ENCODE measurements around the gene POU2F3. TPM values are rescaled to one million over a fixed set of nuclear protein-coding genes. Genes with fewer than 3 reads are reported as not detected.
A peak's percentile ranks its signal among the peaks of the same experiment; 100 is the strongest.
"Not testable (repeated sequence)": the region's sequence is repeated elsewhere in the genome, so short reads cannot be mapped to it uniquely, and the experiment has no call there.

POU2F3 gene
- total RNA-seq, 1 donor from 2014 or later: under 0.01 TPM

DNA sequence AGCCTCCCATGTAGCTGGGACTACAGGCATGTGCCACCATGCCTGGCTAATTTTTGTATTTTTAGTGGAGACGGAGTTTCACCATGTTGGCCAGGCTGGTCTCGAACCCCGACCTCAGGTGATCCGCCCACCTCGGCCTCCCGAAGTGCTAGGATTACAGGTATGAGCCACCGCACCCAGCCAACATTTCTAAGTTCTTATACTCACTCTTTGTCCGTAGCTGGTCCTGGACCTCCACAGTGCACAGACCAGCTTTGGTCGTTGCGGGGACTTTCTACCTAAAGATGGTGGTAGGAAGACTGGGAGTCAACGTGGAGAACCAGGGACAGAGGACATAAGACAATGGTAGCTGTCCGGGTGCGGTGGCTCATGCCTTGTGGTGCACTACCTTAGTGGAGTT is 13.4 kb downstream of the POU2F3 start:
- not testable (repeated sequence) for DNase-seq

DNA sequence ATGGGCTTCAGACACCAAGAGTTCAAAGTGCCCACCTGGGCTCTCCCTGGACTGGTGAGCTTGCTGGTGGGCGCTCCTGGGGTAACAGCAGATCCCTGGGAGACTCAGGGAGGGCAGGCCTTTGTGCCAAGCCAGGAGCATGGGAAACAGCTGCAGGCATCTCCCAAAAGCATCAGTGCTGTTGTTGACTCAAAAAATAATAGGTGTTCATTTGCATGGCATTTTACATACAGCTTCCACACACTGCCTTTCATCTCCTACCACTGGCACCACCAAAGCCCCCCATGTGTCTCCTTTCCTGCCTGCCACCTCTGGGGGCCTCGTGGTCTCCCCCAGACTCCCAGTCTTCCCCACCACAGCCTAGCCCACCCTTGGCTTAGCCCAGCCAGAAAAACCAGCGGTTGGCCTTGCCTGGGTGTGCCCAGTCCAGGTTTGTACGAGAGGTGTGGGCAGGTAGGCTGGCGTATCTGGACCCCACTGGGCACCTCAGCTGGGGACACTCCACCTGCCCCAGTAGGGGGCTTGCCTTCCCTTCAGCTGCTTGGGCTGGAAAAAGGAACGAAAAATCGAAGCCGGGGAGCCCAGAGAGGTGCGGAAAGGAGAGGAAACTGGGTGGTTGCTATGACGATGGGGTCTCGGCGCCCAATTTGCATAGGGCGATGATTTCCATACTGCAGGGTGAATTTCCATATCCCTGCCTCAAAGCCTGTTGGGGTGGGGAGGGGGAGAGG is 15.0 kb downstream of the POU2F3 start:
- DNase-seq: no peak

DNA sequence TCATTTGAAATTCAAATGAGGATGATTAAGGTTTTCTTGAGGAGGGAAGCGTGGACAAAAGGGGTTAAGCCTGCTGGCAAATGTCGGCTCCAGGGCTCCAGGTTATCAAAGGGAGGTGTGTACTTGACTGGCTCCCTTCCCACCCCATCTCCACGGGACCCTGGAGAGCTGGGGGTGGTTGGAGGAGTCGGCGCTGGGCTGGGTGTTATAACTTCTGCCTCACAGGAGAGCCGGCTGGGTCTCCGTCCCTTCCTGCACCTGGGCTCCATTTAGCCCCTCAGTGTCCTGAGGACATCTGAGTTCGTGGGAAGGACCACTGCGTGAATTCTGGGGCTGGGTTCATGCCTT is 15.6 kb downstream of the POU2F3 start:
- DNase-seq: no peak

DNA sequence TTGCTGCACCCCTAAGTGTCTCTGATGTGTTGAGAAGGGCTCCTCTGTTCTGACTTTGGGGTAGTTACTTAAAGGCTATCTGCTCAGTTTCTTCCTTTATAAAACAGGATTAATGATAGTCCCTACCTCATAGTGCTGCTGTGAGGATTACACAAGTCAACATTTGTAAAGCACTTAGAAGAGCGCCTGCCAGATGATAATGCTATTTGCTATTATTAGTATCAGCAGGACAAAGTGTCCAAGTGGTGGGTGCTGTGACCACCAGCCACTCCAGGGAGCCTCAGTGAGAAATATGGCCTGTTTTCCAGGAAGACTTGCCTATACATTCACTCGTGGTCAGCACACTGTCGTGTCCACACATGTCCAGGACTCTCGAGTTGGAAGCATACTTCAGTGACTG is 16.2 kb downstream of the POU2F3 start:
- no peak for DNase-seq

DNA sequence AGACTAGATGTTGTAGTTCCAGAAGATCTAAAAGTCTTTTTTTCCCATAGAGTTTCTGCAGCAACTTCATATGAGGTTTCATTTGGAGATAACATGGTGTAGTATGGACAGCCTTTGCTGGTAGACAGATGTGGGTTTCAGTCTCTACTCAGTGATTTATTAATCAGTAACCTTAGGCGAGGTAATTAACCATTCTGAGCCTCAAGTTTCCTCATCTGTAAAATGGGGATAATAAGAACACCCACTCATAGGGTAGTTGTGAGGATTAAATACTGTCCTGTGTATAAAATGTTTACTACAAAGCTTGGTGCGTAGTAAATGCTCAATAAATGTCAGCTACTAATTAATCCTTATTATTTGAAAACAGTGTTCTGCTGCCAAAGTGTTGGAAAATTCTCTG is 16.8 kb downstream of the POU2F3 start:
- no peak for DNase-seq

DNA sequence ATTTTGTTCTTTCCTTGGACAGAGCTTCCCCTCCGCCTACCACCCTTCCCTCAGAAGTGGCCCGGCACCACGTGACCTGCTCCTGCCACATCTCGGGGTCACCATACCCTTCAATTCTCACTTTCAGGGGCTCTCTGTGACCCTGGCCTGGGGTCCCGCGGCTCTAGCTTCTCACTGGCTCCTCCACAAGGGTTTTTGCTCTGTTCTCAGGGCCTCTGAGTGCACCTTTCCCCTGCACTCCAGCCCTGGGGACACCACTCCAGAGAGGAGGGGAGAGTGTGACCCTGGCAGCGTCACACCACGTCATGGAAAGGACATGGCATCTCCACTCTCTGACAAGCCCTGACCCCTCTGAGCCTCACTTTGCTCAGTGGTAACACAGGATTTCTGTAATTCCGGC is 17.4 kb downstream of the POU2F3 start:
- no peak for DNase-seq

DNA sequence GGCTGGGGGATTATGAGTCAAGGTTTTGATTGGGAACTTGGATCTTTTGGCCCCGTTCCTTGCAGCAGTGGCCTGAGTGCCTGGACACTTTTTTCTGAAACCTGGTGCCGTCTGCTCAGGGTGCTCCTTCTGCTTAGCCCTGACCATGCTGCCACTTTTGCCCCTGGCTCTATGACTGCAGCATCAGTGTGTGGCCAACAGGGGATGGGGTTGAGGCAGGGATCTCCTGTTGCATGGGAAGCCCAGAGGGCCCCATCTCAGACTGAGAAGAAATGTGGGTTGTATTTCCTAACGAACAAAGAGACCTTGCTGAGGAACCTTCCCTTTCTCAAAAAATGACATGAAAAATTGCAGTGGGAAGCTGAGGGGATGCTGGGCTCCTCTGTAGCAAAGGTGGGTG is 18.7 kb downstream of the POU2F3 start:
- no peak for DNase-seq

DNA sequence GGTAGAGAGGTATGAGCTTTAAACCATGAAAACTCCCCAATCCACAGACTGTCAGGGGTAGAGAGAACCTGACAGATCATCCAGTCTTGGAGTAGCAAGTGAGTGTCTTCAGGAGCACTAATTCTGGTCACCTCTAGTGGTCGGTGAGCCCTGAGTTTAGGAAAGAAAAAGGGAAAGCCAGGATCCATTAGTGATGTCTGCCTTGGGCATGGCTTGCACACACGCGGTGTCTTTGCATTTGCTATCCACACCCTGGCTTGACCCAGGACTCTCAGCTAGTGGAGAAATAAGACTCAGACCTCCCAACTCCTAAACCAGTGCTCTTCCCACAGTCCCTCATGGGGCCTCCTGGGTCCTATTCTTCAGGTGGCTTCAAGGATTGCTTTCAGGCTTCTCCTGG is 19.3 kb downstream of the POU2F3 start:
- DNase-seq: no peak

DNA sequence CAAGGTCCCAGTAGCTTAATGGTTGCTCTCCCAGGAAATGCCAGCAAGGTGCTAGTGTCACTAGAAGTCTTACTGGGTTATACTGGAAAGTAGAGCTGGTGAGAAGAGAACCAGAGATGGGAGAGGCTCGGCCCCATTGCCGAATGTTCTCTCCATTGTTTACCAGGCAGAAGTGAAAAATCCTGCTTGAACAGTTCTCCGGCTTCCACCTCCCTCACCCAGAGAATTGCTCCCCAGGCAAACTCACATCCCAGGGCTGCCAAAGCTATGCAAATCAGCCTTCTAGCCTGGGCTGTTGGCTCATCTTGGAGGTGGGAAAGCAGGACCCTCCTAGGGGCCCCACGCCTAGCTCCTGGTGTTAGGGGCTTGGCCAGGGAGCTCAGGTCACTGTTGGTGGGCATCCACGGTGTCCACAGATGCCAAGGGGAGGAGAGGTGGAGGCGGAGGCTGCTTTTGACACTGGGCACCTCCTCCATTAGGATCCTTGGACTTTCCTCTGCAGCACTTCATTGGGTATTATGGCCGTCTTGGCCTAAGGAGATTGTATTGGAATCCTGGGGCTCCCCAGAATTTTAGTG is 20.1 kb downstream of the POU2F3 start:
- DNase-seq: no peak

DNA sequence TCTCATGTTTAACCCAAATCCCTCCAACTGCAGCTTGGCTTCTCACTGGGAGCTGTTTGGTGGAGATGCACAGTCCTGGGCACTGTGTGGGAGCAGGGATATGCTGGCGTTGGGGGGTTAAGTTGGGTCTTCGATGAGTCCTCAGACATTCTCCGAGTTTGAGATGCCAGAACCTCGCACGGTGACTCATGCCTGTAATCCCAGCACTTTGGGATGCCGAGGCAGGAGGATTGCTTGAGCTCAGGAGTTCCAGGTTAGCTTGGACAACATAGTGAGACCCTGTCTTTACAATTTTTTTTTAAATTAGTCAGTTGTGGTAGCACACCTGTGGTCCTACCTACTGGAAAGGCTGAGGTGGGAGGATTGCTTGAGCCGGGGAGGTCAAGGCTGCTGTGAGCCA is 20.7 kb downstream of the POU2F3 start:
- DNase-seq: no peak

DNA sequence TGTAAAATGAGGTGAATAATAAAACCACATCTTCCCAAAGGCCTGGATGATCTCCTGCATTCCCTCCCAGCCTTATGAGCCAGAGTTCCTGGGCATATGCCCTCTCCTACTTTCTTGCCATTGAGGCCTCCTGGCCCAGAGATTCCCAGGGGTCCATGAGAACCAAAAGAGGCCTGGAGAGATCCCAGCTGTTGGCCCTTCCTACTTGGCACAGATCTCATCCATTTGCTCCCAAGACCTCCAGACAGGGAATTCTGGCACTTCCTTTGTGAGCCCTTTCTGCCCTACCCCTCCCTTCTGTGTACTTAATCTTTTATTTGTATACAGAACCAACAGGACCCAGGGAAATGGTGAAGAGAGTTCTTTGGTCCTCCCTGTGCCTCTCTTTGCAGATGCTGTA is 21.4 kb downstream of the POU2F3 start:
- no peak for DNase-seq

DNA sequence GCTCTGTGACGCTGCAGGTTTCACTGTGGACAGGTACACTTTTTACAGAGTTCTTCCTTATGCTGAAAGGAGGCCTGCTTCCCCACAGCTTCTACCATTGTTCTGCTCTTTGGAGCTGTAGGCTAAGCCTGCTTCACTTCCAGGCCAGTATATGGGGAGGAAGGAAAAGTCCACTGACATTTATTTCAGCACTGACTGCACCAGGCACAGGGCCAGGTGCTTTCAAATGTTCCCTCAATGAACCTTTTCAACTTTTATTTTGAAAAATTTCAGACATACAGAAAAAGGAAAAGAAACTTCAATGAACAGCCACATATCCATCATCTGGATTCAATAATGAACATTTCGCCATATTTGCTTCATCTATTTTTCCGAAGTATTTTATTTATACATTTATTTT is 22.0 kb downstream of the POU2F3 start:
- DNase-seq: no peak

DNA sequence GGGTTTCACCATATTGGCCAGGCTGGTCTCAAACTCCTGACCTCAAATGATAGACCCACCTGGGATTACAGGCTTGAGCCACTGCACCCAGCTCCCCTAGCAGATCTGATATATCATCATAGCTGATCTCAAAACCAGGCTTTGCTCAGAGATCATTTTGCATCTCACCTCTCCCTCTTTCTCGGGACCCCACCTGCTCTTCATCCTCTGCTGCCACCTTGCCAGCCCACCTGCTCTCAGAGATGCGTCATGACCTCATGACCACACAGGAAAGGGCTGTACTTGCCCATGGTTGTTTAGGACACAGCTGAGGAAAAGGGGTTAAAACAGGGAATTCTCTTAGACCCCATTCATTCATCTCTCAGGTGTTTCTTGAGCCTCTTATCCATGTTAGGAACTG is 27.4 kb downstream of the POU2F3 start:
- no peak for DNase-seq

DNA sequence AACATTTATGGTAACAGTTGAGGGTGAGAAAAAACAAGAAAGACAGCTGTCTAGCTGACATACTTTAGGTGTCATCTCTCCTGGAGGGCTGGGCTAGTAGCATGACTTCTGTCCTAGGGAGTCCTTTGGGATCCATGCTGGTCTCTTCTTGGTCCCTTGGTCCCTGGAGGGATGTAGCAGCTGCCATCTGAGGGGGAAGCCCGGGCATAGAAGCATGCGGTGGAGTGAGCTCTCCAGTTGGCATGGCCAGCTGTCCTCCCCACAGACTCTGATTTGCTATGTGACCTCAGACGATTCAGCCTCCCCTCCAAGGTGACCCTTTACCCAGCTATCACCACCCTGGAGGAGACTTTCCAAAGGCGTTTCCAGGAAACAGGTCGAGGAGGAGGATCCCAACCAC is 28.7 kb downstream of the POU2F3 start:
- DNase-seq: no peak

DNA sequence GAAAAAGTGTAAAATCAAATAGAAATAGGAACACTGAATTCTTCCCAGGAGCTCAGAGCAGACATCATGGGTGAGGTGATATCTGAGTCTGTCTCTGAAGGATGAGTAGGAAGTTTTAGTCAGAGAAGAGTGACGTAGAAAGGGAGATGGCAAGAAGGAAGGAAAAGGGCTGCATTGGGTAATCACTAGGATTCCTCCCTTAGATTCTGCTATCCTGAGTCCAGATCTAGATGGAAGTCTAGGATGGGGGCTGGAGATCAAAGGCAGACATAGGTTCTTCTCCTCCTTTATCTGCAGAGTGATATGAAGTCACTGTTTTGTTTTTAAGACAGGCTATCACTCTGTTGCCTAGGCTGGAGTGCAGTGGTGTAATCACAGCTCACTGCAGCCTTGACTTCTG is 30.4 kb downstream of the POU2F3 start:
- no peak for DNase-seq

DNA sequence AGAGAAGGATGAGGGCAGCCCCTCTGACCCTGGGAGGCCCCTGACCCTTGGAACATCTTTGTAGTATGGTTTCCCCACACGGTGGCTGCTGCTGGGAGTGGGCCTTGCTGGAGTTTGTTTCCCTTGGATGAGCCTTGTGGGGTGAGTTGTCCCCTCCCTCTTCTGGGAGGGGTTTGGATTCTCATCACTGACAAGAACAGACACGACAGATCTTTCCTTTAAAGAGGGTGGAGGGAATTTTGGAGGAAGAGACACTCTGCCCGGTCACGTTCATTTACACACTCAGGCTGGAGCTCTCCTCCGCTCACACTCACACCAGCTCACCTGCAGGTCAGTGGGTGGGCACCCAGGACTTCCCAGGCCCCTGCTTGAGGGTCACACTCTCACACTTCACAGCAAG is 31.7 kb downstream of the POU2F3 start:
- DNase-seq: no peak

DNA sequence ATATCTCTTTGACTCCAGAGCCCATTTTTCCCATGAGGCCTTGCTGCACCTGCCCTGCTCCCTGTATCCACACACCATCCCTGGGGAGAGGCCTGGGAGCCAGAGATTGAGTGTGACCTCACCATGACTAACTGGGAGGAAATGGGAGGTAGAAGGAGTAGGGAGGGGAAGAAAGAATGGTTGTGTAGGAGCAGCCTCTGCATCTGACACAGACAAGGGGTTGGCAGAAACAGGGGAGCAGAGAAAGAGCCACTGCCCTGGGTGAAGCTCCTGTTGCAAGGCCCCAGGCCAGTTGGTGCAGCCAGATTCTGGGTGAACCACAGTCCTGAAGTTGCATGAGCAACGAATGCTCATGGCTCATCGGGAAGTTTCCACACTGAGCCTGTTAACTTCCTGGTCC is 32.4 kb downstream of the POU2F3 start:
- DNase-seq: peak; percentile 27

DNA sequence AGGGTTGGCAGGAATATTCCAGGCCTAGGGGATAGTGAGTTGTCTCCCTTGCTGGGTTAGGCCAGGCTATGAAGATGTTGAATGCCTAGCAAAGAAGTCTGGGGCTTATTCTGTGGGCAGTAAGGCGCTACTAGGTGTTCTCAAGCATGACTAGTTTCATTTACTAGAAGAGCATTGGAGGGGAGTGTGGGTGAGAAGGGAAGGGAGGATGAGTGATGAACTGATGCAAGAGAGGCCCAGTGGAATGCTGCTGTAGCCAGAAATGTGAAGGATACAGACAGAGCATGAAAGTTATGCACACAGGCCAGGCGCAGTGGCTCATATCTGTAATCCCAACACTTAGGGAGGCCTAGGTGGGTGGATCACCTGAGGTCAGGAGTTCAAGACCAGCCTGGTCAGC is 33.5 kb downstream of the POU2F3 start:
- DNase-seq: no peak

DNA sequence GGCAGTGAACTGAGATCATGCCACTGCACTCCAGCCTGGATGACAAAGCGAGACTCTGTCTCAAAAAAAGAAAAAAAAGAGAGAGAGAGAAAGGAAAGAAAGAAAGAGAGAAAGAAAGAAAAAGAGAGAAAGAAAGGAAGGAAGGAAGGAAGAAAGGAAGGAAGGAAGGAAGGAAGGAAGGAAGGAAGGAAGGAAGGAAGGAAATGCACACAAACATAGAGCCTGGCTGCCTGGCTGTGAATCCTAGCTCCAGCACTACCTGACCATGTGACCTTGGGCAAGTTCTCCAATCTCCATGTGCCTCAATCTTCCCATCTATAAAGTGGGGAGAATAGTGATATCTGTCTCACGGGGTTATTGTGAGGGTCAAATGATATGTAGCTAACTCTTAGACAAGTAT is 34.0 kb downstream of the POU2F3 start:
- not testable (repeated sequence) for DNase-seq

DNA sequence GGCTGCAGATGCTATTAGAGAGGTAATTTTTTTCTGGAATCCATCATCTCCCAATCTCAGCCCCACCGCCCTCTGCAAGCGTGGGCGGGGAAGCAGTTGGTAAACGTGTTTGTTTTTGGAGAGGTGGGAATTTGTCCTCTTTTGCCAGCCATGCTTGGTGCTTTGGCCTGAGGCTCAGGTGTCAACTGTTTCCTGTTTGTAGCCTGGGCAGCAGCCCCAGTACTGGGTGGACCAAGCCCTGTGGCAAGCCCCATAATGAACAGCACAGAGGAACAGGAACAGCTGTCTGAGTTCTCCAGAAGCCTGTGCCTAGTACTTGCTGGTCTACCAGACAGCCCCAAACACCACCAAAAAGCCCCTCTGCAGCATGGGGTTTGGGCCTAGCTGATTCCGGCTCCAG is 39.6 kb downstream of the POU2F3 start:
- no peak for DNase-seq

DNA sequence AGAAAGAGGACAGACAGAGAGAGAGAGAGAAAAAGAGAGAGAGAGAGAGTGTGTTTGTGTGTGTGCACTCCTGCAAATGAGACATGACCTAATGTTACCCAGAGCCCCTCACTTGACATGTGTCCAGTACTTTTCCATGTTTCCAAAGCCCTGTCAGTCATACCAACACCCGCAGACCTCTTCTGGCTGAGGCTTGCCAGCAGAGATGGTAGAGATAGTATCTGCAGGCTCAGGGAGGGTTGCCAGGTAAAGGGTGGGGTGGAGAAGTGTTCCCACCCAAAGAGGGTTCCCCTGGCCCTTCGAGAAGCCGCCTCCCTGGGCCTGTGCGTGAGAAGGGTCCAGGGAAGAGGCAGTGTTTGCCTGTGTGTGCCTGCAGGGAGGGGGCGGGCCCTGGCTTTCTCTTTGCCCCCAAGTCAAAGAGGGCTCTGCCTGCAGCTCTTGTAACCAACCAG is 40.7 kb downstream of the POU2F3 start:
- DNase-seq: no peak

DNA sequence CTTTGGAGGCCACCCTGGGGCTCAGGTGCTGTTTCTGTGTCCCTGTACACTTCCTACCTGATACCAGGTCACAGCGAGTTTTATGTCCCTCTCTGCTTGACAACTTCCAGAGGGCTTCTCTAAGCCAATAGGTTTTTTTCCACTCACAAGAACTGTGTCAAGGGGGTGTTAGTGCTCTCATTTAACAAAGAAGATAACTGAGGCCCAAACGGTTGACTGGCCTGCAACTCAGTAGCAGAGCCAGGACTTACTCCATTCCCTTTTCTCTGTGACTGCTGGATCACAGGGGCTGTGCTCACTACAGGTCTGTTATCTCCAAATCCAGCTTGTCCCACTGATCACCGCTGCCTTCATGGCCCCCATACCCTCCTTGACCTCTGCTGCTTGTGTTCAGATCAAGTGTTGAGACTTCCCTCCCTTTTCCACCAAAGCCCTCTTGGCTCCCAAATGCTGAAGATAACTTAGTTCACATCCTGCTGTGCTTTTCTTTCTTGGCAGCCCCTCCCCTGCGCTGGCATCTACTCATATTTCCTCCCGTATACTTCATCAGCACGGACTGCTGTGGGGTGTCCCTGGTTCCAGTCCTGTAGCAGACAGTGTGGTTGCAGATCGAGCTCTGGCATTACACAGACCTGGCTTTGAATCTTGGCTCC is 41.3 kb downstream of the POU2F3 start:
- no peak for DNase-seq

DNA sequence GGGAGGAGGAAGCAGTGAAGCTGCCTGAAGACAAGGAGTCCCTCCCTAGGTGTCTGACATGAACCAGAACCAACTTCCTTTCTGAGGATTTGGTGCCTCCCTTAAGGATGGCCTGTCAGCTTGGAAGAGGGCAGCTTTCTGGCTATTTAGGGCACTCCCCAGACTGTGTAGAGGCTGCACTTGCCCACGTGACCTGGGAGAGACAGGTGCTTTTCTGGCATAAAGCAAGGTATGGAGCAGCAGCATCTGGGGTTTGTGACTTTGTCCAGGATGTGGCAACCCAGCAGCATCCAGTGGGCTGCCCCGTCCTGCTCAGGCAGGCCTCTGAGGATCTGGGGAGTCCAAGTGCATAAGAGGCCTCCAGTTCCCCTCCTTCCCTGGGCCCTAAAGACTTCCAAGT is 43.2 kb downstream of the POU2F3 start:
- DNase-seq: no peak

DNA sequence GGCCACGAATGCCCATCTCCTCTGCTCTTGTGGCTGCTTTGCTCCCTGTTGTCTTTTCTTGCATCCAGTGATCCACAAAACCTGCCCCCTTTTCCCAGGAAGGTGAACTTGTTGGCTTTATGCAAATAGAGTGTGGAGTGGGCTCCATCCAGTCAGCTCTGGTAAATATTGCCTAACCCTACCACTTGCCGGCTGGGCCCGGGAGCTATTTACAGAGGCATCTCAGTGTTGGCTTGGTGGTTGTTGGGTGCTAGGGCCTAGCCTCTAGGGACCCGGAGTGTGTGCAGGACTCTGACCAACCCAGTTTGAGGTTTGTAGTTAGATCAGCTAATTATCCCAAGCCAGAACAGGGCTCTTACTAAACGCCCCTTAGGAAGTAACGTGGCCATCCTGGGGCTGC is 44.3 kb downstream of the POU2F3 start:
- DNase-seq: no peak

DNA sequence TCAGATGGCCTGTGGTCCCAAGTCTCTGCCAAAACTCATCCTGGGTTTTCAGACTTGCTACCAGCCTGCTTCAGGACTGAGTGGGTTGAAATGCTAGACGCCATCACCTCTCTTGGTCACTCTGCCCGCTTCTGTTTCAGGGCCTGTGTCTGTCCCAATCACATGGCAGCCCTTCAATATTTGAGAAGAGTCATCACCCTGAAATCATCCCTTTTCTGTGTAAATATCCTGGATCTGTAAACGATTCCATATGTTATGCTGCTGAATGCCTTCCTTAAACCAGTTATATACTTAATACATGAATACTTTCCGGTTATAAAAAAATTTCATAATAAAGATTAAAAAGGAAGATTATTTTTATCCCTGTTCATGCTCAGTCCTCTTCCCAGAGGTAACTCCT is 45.3 kb downstream of the POU2F3 start:
- DNase-seq: no peak
